Liver (tissue), 9 donors: ENCODE results near the gene GNE. TPM values are rescaled to one million over a fixed set of nuclear protein-coding genes. Genes with fewer than 3 reads are reported as not detected.

Experiments
- DNase-seq: peaks from one replicate; pipeline ENCODE4 v3.0.0-alpha.2; 2017; ENCODE audit warnings: low spot score
- H3K27ac ChIP-seq, 2 donors: one replicate each; pipeline ENCODE4 v1.7.0; 2013; ENCODE audit warnings: inconsistent platforms in 2 of 2, low read length in 2 of 2, control low read depth in 1 of 2, low read depth in 1 of 2, mild to moderate bottlenecking in 1 of 2
- H3K27me3 ChIP-seq, 4 donors: one replicate each; pipeline versions ENCODE4 v1.6.1 to v1.7.0; 2013; ENCODE audit warnings: low read length in 3 of 4, inconsistent platforms in 1 of 4, mild to moderate bottlenecking in 1 of 4, moderate library complexity in 1 of 4; ENCODE audit not compliant: control insufficient read depth in 4 of 4, insufficient read depth in 4 of 4
- H3K36me3 ChIP-seq, 4 donors: one replicate each; pipeline versions ENCODE4 v1.6.1 to v1.7.0; 2013; ENCODE audit warnings: low read length in 3 of 4, mild to moderate bottlenecking in 3 of 4, low read depth in 1 of 4, moderate library complexity in 1 of 4; ENCODE audit not compliant: control insufficient read depth in 4 of 4, insufficient read depth in 3 of 4
- H3K4me1 ChIP-seq, 4 donors: one replicate each; pipeline versions ENCODE4 v1.6.1 to v1.7.0; 2013; ENCODE audit warnings: low read length in 3 of 4, mild to moderate bottlenecking in 3 of 4, moderate library complexity in 1 of 4; ENCODE audit not compliant: control insufficient read depth in 4 of 4, insufficient read depth in 4 of 4
- H3K4me3 ChIP-seq, 3 donors: one replicate each; pipeline versions ENCODE4 v1.6.1 to v1.7.0; 2013; ENCODE audit warnings: low read length in 3 of 3, control low read depth in 1 of 3, low read depth in 1 of 3, mild to moderate bottlenecking in 1 of 3
- H3K9ac ChIP-seq, 2 donors: one replicate each; pipeline ENCODE4 v1.7.0; 2013; ENCODE audit warnings: low read length in 2 of 2, mild to moderate bottlenecking in 2 of 2, moderate library complexity in 2 of 2, control low read depth in 1 of 2, low read depth in 1 of 2
- H3K9me3 ChIP-seq, 4 donors: one replicate each; pipeline versions ENCODE4 v1.6.1 to v1.7.0; 2013; ENCODE audit warnings: low read length in 3 of 4; ENCODE audit not compliant: control insufficient read depth in 4 of 4
- CTCF ChIP-seq: fragments of 150-350 bp; IDR thresholded peaks from 2 replicates; pipeline ENCODE4 v1.5.1; 2017; ENCODE audit warnings: improper control_type of control experiment, low read depth, low read length; ENCODE audit not compliant: missing input control
- HNF4A ChIP-seq, 2 donors: conservative IDR thresholded peaks; 2 replicates each; pipeline ENCODE4 v1.6.1; 2016; ENCODE audit warnings: antibody characterized with exemption in 2 of 2, mild to moderate bottlenecking in 2 of 2
- JUND ChIP-seq, 2 donors: IDR thresholded peaks; 2 replicates each; pipeline ENCODE4 v1.6.1; 2016; ENCODE audit warnings: antibody characterized with exemption in 2 of 2
- NR2F2 ChIP-seq: IDR thresholded peaks from 2 replicates; pipeline ENCODE4 v1.6.1; 2016; ENCODE audit warnings: antibody characterized with exemption
- RAD21 ChIP-seq, 2 donors: IDR thresholded peaks; 2 replicates each; pipeline ENCODE4 v1.6.1; 2016; ENCODE audit warnings: antibody characterized with exemption in 2 of 2, mild to moderate bottlenecking in 2 of 2
- RXRA ChIP-seq, 2 donors: IDR thresholded peaks; 2 replicates each; pipeline ENCODE4 v1.6.1; 2017 to 2018; ENCODE audit warnings: antibody characterized with exemption in 2 of 2, mild to moderate bottlenecking in 1 of 2
- SP1 ChIP-seq: IDR thresholded peaks from 2 replicates; pipeline ENCODE4 v1.6.1; 2018; ENCODE audit warnings: antibody characterized with exemption, mild to moderate bottlenecking
- YY1 ChIP-seq: IDR thresholded peaks from 2 replicates; pipeline ENCODE4 v1.6.1; 2016; ENCODE audit warnings: antibody characterized with exemption, mild to moderate bottlenecking
- WGBS: extraction: QIAGEN DNeasy Blood & Tissue Kit; methylation state at CpG from one replicate; pipeline ENCODE4 v1.1.7; 2013; 5-methylcytosine and 5-hydroxymethylcytosine counted together
- polyA plus RNA-seq, 2 donors: library from polyadenylated mRNA; stranded (reverse) in 1 of 2; unstranded in 1 of 2; fragments of 200-250 nt in 1 of 2; fragments of >200 nt in 1 of 2; fragmentation: Nextera tagmentation in 1 of 2; extraction: Ambion mirVana in 1 of 2; gene quantifications; one replicate each; pipeline versions ENCODE4 v1.2.1 to v1.2.3, GENCODE V29; 2013 to 2015
- total RNA-seq, 2 donors: library from RNA; depleted of rRNA; stranded (reverse); fragments of >200 nt; gene quantifications; one replicate each; pipeline ENCODE4 v1.2.3, GENCODE V29; 2014
- TF ChIP-seq, protein P1 (sequence below): IDR thresholded peaks from 2 replicates; pipeline ENCODE4 v1.6.1; 2016; ENCODE audit warnings: antibody characterized with exemption
- TF ChIP-seq, protein P2 (sequence below): IDR thresholded peaks from 2 replicates; pipeline ENCODE4 v1.6.1; 2016; ENCODE audit warnings: antibody characterized with exemption, mild to moderate bottlenecking
- donor health status: healthy.
- donor health status: healthy.
- donor health status: healthy.
- donor health status: healthy.
- donor health status: healthy.

Gene GNE
- total and polyA plus RNA-seq, 4 donors: 21.8 to 177 (median 38.1) TPM

GRCh38 chr9:36193023-36193422 lies 65.2 kb downstream of the GNE start:
- TF ChIP-seq HNF4A (conservative IDR thresholded peaks at IDR 0.05): no peak
- no peak for TF ChIP-seq RAD21 (IDR thresholded peaks at IDR 0.05)
- no peak for TF ChIP-seq NR2F2
- TF ChIP-seq RXRA (IDR thresholded peaks at IDR 0.05): no peak
- TF ChIP-seq JUND (IDR thresholded peaks at IDR 0.05): no peak
- TF ChIP-seq, protein P1, sequence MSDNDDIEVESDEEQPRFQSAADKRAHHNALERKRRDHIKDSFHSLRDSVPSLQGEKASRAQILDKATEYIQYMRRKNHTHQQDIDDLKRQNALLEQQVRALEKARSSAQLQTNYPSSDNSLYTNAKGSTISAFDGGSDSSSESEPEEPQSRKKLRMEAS: no peak
- TF ChIP-seq YY1: no peak
- TF ChIP-seq, protein P2, sequence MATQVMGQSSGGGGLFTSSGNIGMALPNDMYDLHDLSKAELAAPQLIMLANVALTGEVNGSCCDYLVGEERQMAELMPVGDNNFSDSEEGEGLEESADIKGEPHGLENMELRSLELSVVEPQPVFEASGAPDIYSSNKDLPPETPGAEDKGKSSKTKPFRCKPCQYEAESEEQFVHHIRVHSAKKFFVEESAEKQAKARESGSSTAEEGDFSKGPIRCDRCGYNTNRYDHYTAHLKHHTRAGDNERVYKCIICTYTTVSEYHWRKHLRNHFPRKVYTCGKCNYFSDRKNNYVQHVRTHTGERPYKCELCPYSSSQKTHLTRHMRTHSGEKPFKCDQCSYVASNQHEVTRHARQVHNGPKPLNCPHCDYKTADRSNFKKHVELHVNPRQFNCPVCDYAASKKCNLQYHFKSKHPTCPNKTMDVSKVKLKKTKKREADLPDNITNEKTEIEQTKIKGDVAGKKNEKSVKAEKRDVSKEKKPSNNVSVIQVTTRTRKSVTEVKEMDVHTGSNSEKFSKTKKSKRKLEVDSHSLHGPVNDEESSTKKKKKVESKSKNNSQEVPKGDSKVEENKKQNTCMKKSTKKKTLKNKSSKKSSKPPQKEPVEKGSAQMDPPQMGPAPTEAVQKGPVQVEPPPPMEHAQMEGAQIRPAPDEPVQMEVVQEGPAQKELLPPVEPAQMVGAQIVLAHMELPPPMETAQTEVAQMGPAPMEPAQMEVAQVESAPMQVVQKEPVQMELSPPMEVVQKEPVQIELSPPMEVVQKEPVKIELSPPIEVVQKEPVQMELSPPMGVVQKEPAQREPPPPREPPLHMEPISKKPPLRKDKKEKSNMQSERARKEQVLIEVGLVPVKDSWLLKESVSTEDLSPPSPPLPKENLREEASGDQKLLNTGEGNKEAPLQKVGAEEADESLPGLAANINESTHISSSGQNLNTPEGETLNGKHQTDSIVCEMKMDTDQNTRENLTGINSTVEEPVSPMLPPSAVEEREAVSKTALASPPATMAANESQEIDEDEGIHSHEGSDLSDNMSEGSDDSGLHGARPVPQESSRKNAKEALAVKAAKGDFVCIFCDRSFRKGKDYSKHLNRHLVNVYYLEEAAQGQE: no peak
- no peaks in the 10 kb centered on the region for H3K27me3 ChIP-seq
- H3K4me3 ChIP-seq: peak overlapping the region in 1 of 3 donors; percentile 1
- 76% methylated on average over 3 of the region's 3 CpGs for WGBS
- DNase-seq: no peak
- no peaks in the 10 kb centered on the region for H3K9me3 ChIP-seq
- H3K36me3 ChIP-seq: peaks cover 0 to 3% (median 1%) of the 10 kb centered on the region in 4 donors
- peak overlapping the region; percentile 23 to 30 for H3K9ac ChIP-seq
- peaks cover 0 to 33% (median 19%) of the 10 kb centered on the region in 4 donors for H3K4me1 ChIP-seq
- no peak overlapping the region for H3K27ac ChIP-seq

DNA sequence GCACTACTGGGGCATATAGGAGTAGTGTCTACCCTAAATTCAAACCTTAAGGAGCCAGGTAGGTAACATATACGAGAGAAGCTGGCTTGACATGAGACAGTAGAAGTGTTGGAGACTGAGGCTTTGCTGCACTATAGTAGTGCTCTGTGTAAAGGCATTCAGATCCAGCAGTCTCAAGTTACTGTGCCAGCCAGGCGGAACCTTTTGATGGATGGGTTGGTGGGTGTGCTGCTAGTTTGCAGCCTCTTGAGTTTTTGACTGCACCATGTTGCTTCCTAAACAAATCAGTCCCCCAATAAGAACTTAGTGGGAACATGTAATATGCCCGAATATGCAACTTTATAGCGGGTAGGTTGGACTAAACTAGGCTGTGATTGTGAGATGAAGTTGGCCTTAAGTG lies 66.1 kb downstream of the GNE start:
- H3K27ac ChIP-seq: no peak overlapping the region
- peak overlapping the region in 1 of 2 donors; percentile 89 for H3K9ac ChIP-seq
- H3K9me3 ChIP-seq: no peaks in the 10 kb centered on the region
- peaks cover 0 to 33% (median 19%) of the 10 kb centered on the region in 4 donors for H3K4me1 ChIP-seq
- peaks cover 0 to 2% (median 0%) of the 10 kb centered on the region in 4 donors for H3K36me3 ChIP-seq
- no peak for DNase-seq
- TF ChIP-seq, protein P1: no peak
- TF ChIP-seq NR2F2: no peak
- TF ChIP-seq CTCF: no peak
- no peak for TF ChIP-seq JUND (IDR thresholded peaks at IDR 0.05)
- TF ChIP-seq RXRA (IDR thresholded peaks at IDR 0.05): no peak
- peak overlapping the region; percentile 88 to 93 (median 91) for H3K4me3 ChIP-seq
- 78% methylated on average over 4 of the region's 4 CpGs for WGBS
- no peaks in the 10 kb centered on the region for H3K27me3 ChIP-seq

GRCh38 chr9:36191686-36192085 lies 66.6 kb downstream of the GNE start:
- 1% methylated on average over 7 of the region's 7 CpGs for WGBS
- H3K9me3 ChIP-seq: no peaks in the 10 kb centered on the region
- H3K9ac ChIP-seq: peak overlapping the region; percentile 66 to 89
- no peak overlapping the region for H3K27ac ChIP-seq
- peak overlapping the region; percentile 88 to 93 (median 91) for H3K4me3 ChIP-seq
- no peak for DNase-seq
- no peaks in the 10 kb centered on the region for H3K36me3 ChIP-seq
- TF ChIP-seq RXRA (IDR thresholded peaks at IDR 0.05) (no peak), SP1 (no peak)
- H3K4me1 ChIP-seq: peaks cover 0 to 33% (median 19%) of the 10 kb centered on the region in 4 donors
- no peaks in the 10 kb centered on the region for H3K27me3 ChIP-seq
